PC-9 (cell line): ENCODE data around the gene MYRIP.

Source experiments
- EZH2 ChIP-seq: fragments of 200-600 bp; sonication (generic); IDR thresholded peaks from 2 replicates; pipeline ENCODE4 v1.8.0; 2017; ENCODE audit warnings: antibody characterized with exemption, low read depth
- TF ChIP-seq, protein P1 (sequence below): fragments of 200-600 bp; sonication (generic); conservative IDR thresholded peaks from 2 replicates; pipeline ENCODE4 v1.6.1; 2017; ENCODE audit warnings: mixed run types, antibody characterized with exemption, mild to moderate bottlenecking, moderate library complexity

DNA sequence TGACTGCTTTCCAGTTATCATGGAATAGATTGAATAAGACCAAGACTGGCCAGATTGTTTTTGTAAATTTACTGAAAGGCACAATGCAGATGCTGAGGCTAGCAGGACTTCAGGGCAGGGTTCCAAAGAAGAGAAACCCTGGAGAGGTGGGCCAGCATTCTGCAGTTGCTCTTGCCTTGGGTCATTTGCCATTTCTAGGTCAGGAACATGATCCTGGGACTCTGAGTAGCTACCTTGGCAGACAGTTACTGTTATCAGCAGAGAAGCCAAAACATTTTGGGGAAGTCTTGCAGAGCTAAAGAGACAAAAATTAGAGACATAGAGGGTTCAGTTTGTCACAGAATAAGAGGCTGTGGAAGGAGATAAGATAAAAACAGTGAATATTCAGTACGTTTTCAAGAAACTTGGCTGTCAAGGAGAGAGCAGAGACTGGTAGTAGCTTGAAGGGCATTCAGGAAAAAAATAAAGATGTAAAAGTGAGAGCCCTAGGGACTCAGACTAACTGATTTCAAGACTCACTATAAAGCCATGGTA lies 46.8 kb upstream of the MYRIP start:
- TF ChIP-seq, protein P1, sequence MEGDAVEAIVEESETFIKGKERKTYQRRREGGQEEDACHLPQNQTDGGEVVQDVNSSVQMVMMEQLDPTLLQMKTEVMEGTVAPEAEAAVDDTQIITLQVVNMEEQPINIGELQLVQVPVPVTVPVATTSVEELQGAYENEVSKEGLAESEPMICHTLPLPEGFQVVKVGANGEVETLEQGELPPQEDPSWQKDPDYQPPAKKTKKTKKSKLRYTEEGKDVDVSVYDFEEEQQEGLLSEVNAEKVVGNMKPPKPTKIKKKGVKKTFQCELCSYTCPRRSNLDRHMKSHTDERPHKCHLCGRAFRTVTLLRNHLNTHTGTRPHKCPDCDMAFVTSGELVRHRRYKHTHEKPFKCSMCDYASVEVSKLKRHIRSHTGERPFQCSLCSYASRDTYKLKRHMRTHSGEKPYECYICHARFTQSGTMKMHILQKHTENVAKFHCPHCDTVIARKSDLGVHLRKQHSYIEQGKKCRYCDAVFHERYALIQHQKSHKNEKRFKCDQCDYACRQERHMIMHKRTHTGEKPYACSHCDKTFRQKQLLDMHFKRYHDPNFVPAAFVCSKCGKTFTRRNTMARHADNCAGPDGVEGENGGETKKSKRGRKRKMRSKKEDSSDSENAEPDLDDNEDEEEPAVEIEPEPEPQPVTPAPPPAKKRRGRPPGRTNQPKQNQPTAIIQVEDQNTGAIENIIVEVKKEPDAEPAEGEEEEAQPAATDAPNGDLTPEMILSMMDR, result no peak
- no peak for TF ChIP-seq EZH2
